Measurements from ENCODE around the gene PATJ. TPM values are rescaled to one million over a fixed set of nuclear protein-coding genes. Genes with fewer than 3 reads are reported as not detected.

The PATJ gene
- total RNA-seq, 2 donors from 2014 or later = 42.7 to 67.5 TPM

- no peaks in the 10 kb centered on the region for H3K9me3 ChIP-seq
- no peaks in the 10 kb centered on the region for H3K4me1 ChIP-seq (replicated peaks)
- no peak overlapping the region for H3K27ac ChIP-seq
- no peak overlapping the region for H3K4me3 ChIP-seq
- intact Hi-C loops (cut with DNase I) = no loop called here
- no peaks in the 10 kb centered on the region for H3K27me3 ChIP-seq (replicated peaks; ENCODE audit: insufficient read depth)
- WGBS = 22% methylated on average over 1 of the region's 1 CpG
- no peaks in the 10 kb centered on the region for H3K36me3 ChIP-seq
- no peak for DNase-seq (ENCODE audit: low spot score)
- TF ChIP-seq CTCF (IDR thresholded peaks at IDR 0.05) (no peak), POLR2A (IDR thresholded peaks at IDR 0.05) (no peak), POLR2AphosphoS5 (IDR thresholded peaks at IDR 0.05) (no peak)
These were observed 365.6 kb downstream of the PATJ start for GRCh38 chr1:62107923-62108322.

- H3K9me3 ChIP-seq = no peaks in the 10 kb centered on the region
- no peak overlapping the region for H3K27ac ChIP-seq
- H3K27me3 ChIP-seq (replicated peaks; ENCODE audit: insufficient read depth) = no peaks in the 10 kb centered on the region
- 84% methylated on average over 5 of the region's 5 CpGs for WGBS
- no peak overlapping the region for H3K4me3 ChIP-seq
- TF ChIP-seq POLR2A (IDR thresholded peaks at IDR 0.05) (no peak), CTCF (IDR thresholded peaks at IDR 0.05) (no peak)
- H3K4me1 ChIP-seq (replicated peaks) = no peaks in the 10 kb centered on the region
- intact Hi-C loops (cut with DNase I) = no loop called here
- H3K36me3 ChIP-seq = no peaks in the 10 kb centered on the region
- no peak for DNase-seq (ENCODE audit: low spot score)
These were observed 366.8 kb downstream of the PATJ start for GRCh38 chr1:62109124-62109523.

GRCh38 chr1:62110198-62110817 is 368.0 kb downstream of the PATJ start:
- no peaks in the 10 kb centered on the region for H3K36me3 ChIP-seq
- 75% methylated on average over 11 of the region's 11 CpGs for WGBS
- no peaks in the 10 kb centered on the region for H3K9me3 ChIP-seq
- no peak for DNase-seq (ENCODE audit: low spot score)
- no peak overlapping the region for H3K4me3 ChIP-seq
- no peaks in the 10 kb centered on the region for H3K27me3 ChIP-seq (replicated peaks; ENCODE audit: insufficient read depth)
- H3K4me1 ChIP-seq (replicated peaks) = no peaks in the 10 kb centered on the region
- TF ChIP-seq CTCF (IDR thresholded peaks at IDR 0.05) (no peak), POLR2AphosphoS5 (IDR thresholded peaks at IDR 0.05) (no peak), POLR2A (IDR thresholded peaks at IDR 0.05) (no peak)
- intact Hi-C loops (cut with DNase I) = no loop called here
- no peak overlapping the region for H3K27ac ChIP-seq

GRCh38 chr1:62111084-62111483 is 368.8 kb downstream of the PATJ start:
- intact Hi-C loops (cut with DNase I) = no loop called here
- 91% methylated on average over 1 of the region's 1 CpG for WGBS

More at GRCh38 chr1:62111084-62111483, 368.8 kb downstream of the PATJ start:
- Histone ChIP-seq H3K36me3 (no peaks in the 10 kb centered on the region), H3K27me3 (replicated peaks; ENCODE audit: insufficient read depth) (no peaks in the 10 kb centered on the region), H3K4me1 (replicated peaks) (no peaks in the 10 kb centered on the region), H3K4me3 (no peak overlapping the region), H3K9me3 (no peaks in the 10 kb centered on the region), H3K27ac (no peak overlapping the region)
- TF ChIP-seq POLR2AphosphoS5 (IDR thresholded peaks at IDR 0.05) (no peak), POLR2A (IDR thresholded peaks at IDR 0.05) (no peak), CTCF (IDR thresholded peaks at IDR 0.05) (no peak)
- DNase-seq (ENCODE audit: low spot score) = no peak
